GM10248 (cell line): ENCODE data around the gene RFTN1.

ENCODE experiments used
- CTCF ChIA-PET: fragments of 300-600 bp; sonication (Branson Sonifier 250); formaldehyde crosslinking; extraction: SDS; loops from one replicate; lab custom pipeline; 2021; ENCODE audit warnings: antibody characterized with exemption; lab: Yijun Ruan, JAX
- POLR2A ChIA-PET: fragments of 350-650 bp; sonication (Branson Sonifier 250); formaldehyde crosslinking; extraction: SDS; loops from one replicate; lab custom pipeline; 2020; ENCODE audit warnings: antibody characterized with exemption; lab: Yijun Ruan, JAX
- DNase-seq: peaks from one replicate; pipeline ENCODE4 v3.0.0; 2012; ENCODE audit errors: extremely low spot score
- CTCF ChIP-seq: IDR thresholded peaks from 2 replicates; pipeline ENCODE4 v1.5.1; 2012; ENCODE audit warnings: mild to moderate bottlenecking, low read depth; ENCODE audit errors: extremely low read depth, missing control alignments, control extremely low read depth

Gene RFTN1

GRCh38 chr3:16301507-16301906 lies 212.0 kb downstream of the RFTN1 start:
- POLR2A ChIA-PET = interaction anchor here (0.5 kb wide), 1 partner anchor 78 kb away, joined by 3 read pairs; no protein-coding TSS in a partner anchor
- DNase-seq = no peak
- CTCF ChIA-PET = interaction anchor here (0.8 to 5.9 kb wide), 7 partner anchors 11 to 249 kb away, joined by 3 to 30 read pairs (median 5); no protein-coding TSS in a partner anchor

GRCh38 chr3:16300881-16301359 lies 212.6 kb downstream of the RFTN1 start:
- no peak for DNase-seq
- POLR2A ChIA-PET = interaction anchor here (0.5 to 0.7 kb wide), 2 partner anchors 13 to 78 kb away, joined by 3 read pairs; no protein-coding TSS in a partner anchor
- no peak for TF ChIP-seq CTCF
- CTCF ChIA-PET = interaction anchor here (0.8 to 5.9 kb wide), 8 partner anchors 11 to 249 kb away, joined by 3 to 30 read pairs (median 4); no protein-coding TSS in a partner anchor

More at GRCh38 chr3:16301507-16301906, 212.0 kb downstream of the RFTN1 start:
- no peak for TF ChIP-seq CTCF

- ChIA-PET POLR2A (interaction anchor here (0.7 kb wide), 1 partner anchor 13 kb away, joined by 3 read pairs; no protein-coding TSS in a partner anchor), CTCF (interaction anchor here (1.0 to 5.9 kb wide), 7 partner anchors 10 to 250 kb away, joined by 3 to 30 read pairs (median 5); no protein-coding TSS in a partner anchor)
- TF ChIP-seq CTCF = no peak
- DNase-seq = no peak
Measured at GRCh38 chr3:16300307-16300706, 213.2 kb downstream of the RFTN1 start.

- DNase-seq = no peak
- ChIA-PET CTCF (interaction anchor here (1.0 to 5.9 kb wide), 5 partner anchors 9 to 239 kb away, joined by 3 to 30 read pairs (median 4); no protein-coding TSS in a partner anchor), POLR2A (no interaction called here)
- TF ChIP-seq CTCF = no peak
Measured at GRCh38 chr3:16299746-16300145, 213.8 kb downstream of the RFTN1 start.

- ChIA-PET CTCF (interaction anchor here (1.0 kb wide), 1 partner anchor 9 kb away, joined by 3 read pairs; no protein-coding TSS in a partner anchor), POLR2A (no interaction called here)
- no peak for TF ChIP-seq CTCF
- DNase-seq = no peak
Measured at GRCh38 chr3:16298891-16299290, 214.6 kb downstream of the RFTN1 start.

- ChIA-PET POLR2A (no interaction called here), CTCF (interaction anchor here (0.9 to 1.0 kb wide), 2 partner anchors 8 to 10 kb away, joined by 3 read pairs; no protein-coding TSS in a partner anchor)
- no peak for DNase-seq
- no peak for TF ChIP-seq CTCF
Measured at GRCh38 chr3:16297997-16298885, 215.3 kb downstream of the RFTN1 start.
